HepG2 (cell line): ENCODE data around the gene ADAMTS16. TPM values are rescaled to one million over a fixed set of nuclear protein-coding genes. Genes with fewer than 3 reads are reported as not detected.

ENCODE experiments used
- ATAC-seq: fragments of 200-7000 bp; cut with Tn5 transposase; 3 replicates; pipeline ENCODE4 v1.9.1; 2020; ENCODE audit warnings: mild to moderate bottlenecking, moderate library complexity
- BruUV-seq: library from RNA; stranded (reverse); fragments of 400-500 nt; replicated peaks from 2 replicates; lab custom pipeline; 2021; lab: Mats Ljungman, UMichigan
- CTCF ChIA-PET: fragments of 300-600 bp; formaldehyde crosslinking; extraction: SDS; loops from one replicate; lab custom pipeline; 2021; ENCODE audit warnings: low total read pairs, inconsistent platforms, low intra/inter-chr PET ratio; lab: Yijun Ruan, JAX
- POLR2A ChIA-PET: fragments of 350-600 bp; sonication (Branson Sonifier 250); formaldehyde crosslinking; loops from one replicate; lab custom pipeline; 2020; ENCODE audit warnings: antibody characterized with exemption, inconsistent platforms; lab: Yijun Ruan, JAX
- DNase-seq: peaks from one replicate; pipeline ENCODE4 v3.0.0-alpha.2; 2015; ENCODE audit warnings: low spot score
- FAIRE-seq: peaks from 3 replicates; lab custom pipeline; 2011; peaks lifted over from hg19 to GRCh38; lab: Jason Lieb, UNC
- H2AFZ ChIP-seq: one replicate; pipeline ENCODE4 v1.6.1; 2011; ENCODE audit warnings: low read length, inconsistent platforms
- H3K27ac ChIP-seq: fragments of 300-600 bp; 3 replicates; pipeline ENCODE4 v1.8.0; 2011; ENCODE audit warnings: mixed run types, mild to moderate bottlenecking, mixed read lengths, low read length, inconsistent platforms; ENCODE audit not compliant: insufficient read depth; ENCODE audit errors: extremely low read length
- H3K27me3 ChIP-seq, 2 experiments: fragments of 200-600 bp in 1 of 2; 2 replicates in 1 of 2; 3 replicates in 1 of 2; pipeline versions ENCODE4 v1.6.0 to v1.8.0; 2011; ENCODE audit warnings: low read length in 2 of 2, mild to moderate bottlenecking in 2 of 2, moderate library complexity in 2 of 2, inconsistent platforms in 1 of 2; ENCODE audit not compliant: insufficient read depth in 2 of 2, control insufficient read depth in 1 of 2
- H3K36me3 ChIP-seq, 2 experiments: fragments of 200-600 bp in 1 of 2; replicated peaks in 1 of 2; 2 replicates in 1 of 2; 3 replicates in 1 of 2; pipeline versions ENCODE4 v1.5.1 to v1.8.0; 2011; ENCODE audit warnings: low read length in 2 of 2, inconsistent platforms in 1 of 2; ENCODE audit not compliant: insufficient read depth in 2 of 2, control insufficient read depth in 1 of 2
- H3K4me1 ChIP-seq: 2 replicates; pipeline ENCODE4 v1.5.1; 2012; ENCODE audit warnings: low read length, inconsistent platforms; ENCODE audit not compliant: insufficient read depth
- H3K4me2 ChIP-seq: 2 replicates; pipeline ENCODE4 v1.6.0; 2011; ENCODE audit warnings: low read depth, low read length, inconsistent platforms
- H3K4me3 ChIP-seq, 3 experiments: fragments of 200-600 bp in 1 of 3; sonication (generic), shearing (Covaris generic) in 1 of 3; replicated peaks in 1 of 3; 2 replicates each; pipeline ENCODE4 v1.5.1; 2011 to 2016; ENCODE audit warnings: low read length in 3 of 3, inconsistent platforms in 2 of 3, low read depth in 2 of 3, mild to moderate bottlenecking in 2 of 3, control low read depth in 1 of 3, mixed read lengths in 1 of 3; ENCODE audit not compliant: insufficient read depth in 1 of 3
- H3K79me2 ChIP-seq: one replicate; pipeline ENCODE4 v1.6.1; 2011; ENCODE audit warnings: low read length, inconsistent platforms; ENCODE audit not compliant: insufficient read depth
- H3K9ac ChIP-seq: 2 replicates; pipeline ENCODE4 v1.6.0; 2011; ENCODE audit warnings: mild to moderate bottlenecking, low read depth, low read length, inconsistent platforms; ENCODE audit not compliant: insufficient read depth
- H3K9me3 ChIP-seq: 2 replicates; pipeline ENCODE4 v1.5.1; 2012; ENCODE audit warnings: mild to moderate bottlenecking, low read length
- H4K20me1 ChIP-seq: 2 replicates; pipeline ENCODE4 v1.6.0; 2011; ENCODE audit warnings: inconsistent platforms, mild to moderate bottlenecking, low read length, moderate library complexity; ENCODE audit not compliant: insufficient read depth
- BRCA1 ChIP-seq: sonication (generic); formaldehyde crosslinking; IDR thresholded peaks from 2 replicates; pipeline ENCODE4 v1.4.0; 2020; ENCODE audit warnings: missing genetic modification reagents
- ELF3 ChIP-seq: IDR thresholded peaks from 2 replicates; pipeline ENCODE4 v1.6.1; 2016; ENCODE audit warnings: missing genetic modification reagents, missing compliant biosample characterization
- HMG20A ChIP-seq: IDR thresholded peaks from 2 replicates; pipeline ENCODE4 v1.6.1; 2016; ENCODE audit warnings: borderline replicate concordance
- IRF9 ChIP-seq: sonication (generic); formaldehyde crosslinking; IDR thresholded peaks from 2 replicates; pipeline ENCODE4 v1.8.0; 2022; ENCODE audit warnings: missing genetic modification reagents, mild to moderate bottlenecking, borderline replicate concordance
- NCOR1 ChIP-seq: fragments of 200-600 bp; sonication (generic); IDR thresholded peaks from 2 replicates; pipeline ENCODE4 v1.7.0; 2017; ENCODE audit warnings: antibody characterized with exemption, low read length, borderline replicate concordance
- NFE2 ChIP-seq: sonication (generic); formaldehyde crosslinking; IDR thresholded peaks from 2 replicates; pipeline ENCODE4 v1.4.0; 2020; ENCODE audit warnings: missing genetic modification reagents
- RBAK ChIP-seq: sonication (generic); formaldehyde crosslinking; IDR thresholded peaks from 2 replicates; pipeline ENCODE4 v1.5.1; 2020; ENCODE audit warnings: mild to moderate bottlenecking, missing genetic modification reagents
- RORA ChIP-seq: sonication (generic); formaldehyde crosslinking; IDR thresholded peaks from 2 replicates; pipeline ENCODE4 v1.5.0; 2020; ENCODE audit warnings: mild to moderate bottlenecking, missing genetic modification reagents, moderate library complexity
- SOX13 ChIP-seq, 3 experiments: fragments of 450-650 bp in 1 of 3; sonication (generic) in 1 of 3; formaldehyde crosslinking in 1 of 3; IDR thresholded peaks in 2 of 3; conservative IDR thresholded peaks in 1 of 3; 2 replicates each; pipeline versions ENCODE4 v1.5.0 to v1.6.1; 2016 to 2020; ENCODE audit warnings: antibody characterized with exemption in 1 of 3, mild to moderate bottlenecking in 1 of 3, missing compliant biosample characterization in 1 of 3, missing genetic modification reagents in 1 of 3, moderate library complexity in 1 of 3
- SP2 ChIP-seq: sonication (generic); formaldehyde crosslinking; IDR thresholded peaks from 2 replicates; pipeline ENCODE4 v1.5.1; 2020; ENCODE audit warnings: mild to moderate bottlenecking, missing genetic modification reagents
- TGIF2 ChIP-seq: IDR thresholded peaks from 2 replicates; pipeline ENCODE4 v1.6.1; 2016; ENCODE audit warnings: control low read depth, missing compliant biosample characterization
- ZFP37 ChIP-seq: sonication (generic); formaldehyde crosslinking; IDR thresholded peaks from 2 replicates; pipeline ENCODE4 v1.4.0; 2020; ENCODE audit warnings: missing genetic modification reagents, borderline replicate concordance
- ZNF430 ChIP-seq: sonication (generic); formaldehyde crosslinking; IDR thresholded peaks from 2 replicates; pipeline ENCODE4 v1.9.0; 2021; ENCODE audit warnings: mild to moderate bottlenecking, missing genetic modification reagents
- ZNF710 ChIP-seq: sonication (generic); formaldehyde crosslinking; IDR thresholded peaks from 2 replicates; pipeline ENCODE4 v1.5.0; 2020; ENCODE audit warnings: mild to moderate bottlenecking, missing genetic modification reagents, borderline replicate concordance
- WGBS: methylation state at CpG from one replicate; pipeline ENCODE4 v1.1.6; 2017; ENCODE audit warnings: low lambda C conversion rate; 5-methylcytosine and 5-hydroxymethylcytosine counted together
- in situ Hi-C: cut with HindIII; loops from 2 replicates; pipeline ENCODE4 v1.10.0; 2017; ENCODE audit warnings: low pct_unique_long_range_greater_than_20kb; ENCODE audit not compliant: extremely low pct_ligation_motif_present
- intact Hi-C: fragments of 100-400 bp; cut with micrococcal nuclease; formaldehyde crosslinking; loops from one replicate; pipeline ENCODE4 v1.10.0; 2022; ENCODE audit not compliant: unreplicated experiment
- polyA plus RNA-seq, 8 experiments: library from polyadenylated mRNA; depleted of rRNA in 3 of 8; stranded (reverse) in 7 of 8; unstranded in 1 of 8; fragments of >200 nt; fragmentation: Illumina TruSeq in 4 of 8; extraction: Trizol in 4 of 8; gene quantifications; 2 replicates each; pipeline versions ENCODE4 v1.2.1 to v1.2.3, GENCODE V29; 2011 to 2016; ENCODE audit warnings: low read depth in 4 of 8, missing spikeins in 1 of 8, mixed read lengths in 1 of 8; ENCODE audit not compliant: insufficient read depth in 1 of 8
- total RNA-seq, 5 experiments: library from RNA; depleted of rRNA; stranded (reverse); fragments of >200 nt; fragmentation: Illumina TruSeq; extraction: Trizol; gene quantifications; 2 replicates each; pipeline ENCODE4 v1.2.3, GENCODE V29; 2016; ENCODE audit warnings: low read depth in 1 of 5

ADAMTS16 gene
- total and polyA plus RNA-seq, 2 of the 13 experiments (the other 11 are each of a cell fraction or from before 2014, with no cell fraction given): 0.02 to 0.03 TPM

GRCh38 chr5:5134107-5134506 is 6.0 kb upstream of the ADAMTS16 start:
- Histone ChIP-seq H3K4me1 (peaks cover 24% of the 10 kb centered on the region), H3K4me2 (no peak overlapping the region), H4K20me1 (no peaks in the 10 kb centered on the region), H3K36me3 (no peaks in the 10 kb centered on the region), H3K27ac (no peak overlapping the region), H3K9me3 (peaks cover 7% of the 10 kb centered on the region; the same call in 1 of the 2 replicates), H3K9ac (no peak overlapping the region), H3K79me2 (no peaks in the 10 kb centered on the region), H3K27me3 (0 out of 5 replicates have a peak, but pooled peaks cover 0 to 2% of the 10 kb centered on the region in 2 experiments), H2AFZ (no peak overlapping the region), H3K4me3 (no peak overlapping the region)
- intact Hi-C loops: no loop called here
- CTCF ChIA-PET: no interaction called here
- TF ChIP-seq RBAK (CRISPR knock-in tag) (peak; percentile 93), RORA (CRISPR knock-in tag) (no peak)
- ATAC-seq (no peak), DNase-seq (no peak), FAIRE-seq (no peak)
- BruUV-seq: no TSS peak
- 91% methylated on average over 9 of the region's 9 CpGs for WGBS
- POLR2A ChIA-PET: no interaction called here
- in situ Hi-C loops: loop anchor here (10.0 to 25.0 kb wide), 2 partner anchors 259 to 278 kb away; partner anchors contain the start of gene ICE1

- POLR2A ChIA-PET: no interaction called here
- peak overlapping the region; percentile 50 for H3K4me2 ChIP-seq
- no TSS peak for BruUV-seq
- DNase-seq: peak; percentile 81
- H3K36me3 ChIP-seq: no peaks in the 10 kb centered on the region
- H3K27me3 ChIP-seq: peaks cover 0 to 8% of the 10 kb centered on the region in 2 experiments; a peak in 3 of 5 replicates
- H3K79me2 ChIP-seq: no peaks in the 10 kb centered on the region
- no peak overlapping the region for H2AFZ ChIP-seq
- peak; percentile 72 for FAIRE-seq
- peak overlapping the region; percentile 29 for H3K27ac ChIP-seq
- ATAC-seq: peak; percentile 83
- 6% methylated on average over 5 of the region's 8 CpGs for WGBS
- peaks cover 7% of the 10 kb centered on the region; the same call in 1 of the 2 replicates for H3K9me3 ChIP-seq
- H3K4me1 ChIP-seq: peaks cover 30% of the 10 kb centered on the region
- intact Hi-C loops (no loop called here), in situ Hi-C loops (loop anchor here (10.0 to 25.0 kb wide), 2 partner anchors 261 to 276 kb away; partner anchors contain the start of gene ICE1)
- no peak overlapping the region for H3K9ac ChIP-seq
- H4K20me1 ChIP-seq: no peaks in the 10 kb centered on the region
- peak overlapping the region in 1 of 3 experiments; percentile 23; a peak in 1 of 6 replicates for H3K4me3 ChIP-seq
- CTCF ChIA-PET: no interaction called here
- TF ChIP-seq HMG20A: peak; percentile 93
- TF ChIP-seq ELF3: peak; percentile 45; the same call in 1 of the 2 replicates
- TF ChIP-seq NFE2 (CRISPR knock-in tag): no peak
- TF ChIP-seq SP2 (CRISPR knock-in tag): no peak
- no peak for TF ChIP-seq TGIF2 (CRISPR knock-in tag)
- peak; percentile 78; the same call in 1 of the 2 replicates for TF ChIP-seq NCOR1
- peak; percentile 74 for TF ChIP-seq SOX13 (IDR thresholded peaks at IDR 0.05)
- peak in 1 of 2 experiments; percentile 80; a peak in 2 of 4 replicates for TF ChIP-seq SOX13 (CRISPR knock-in tag; conservative IDR thresholded peaks at IDR 0.05 in 1 of 2, IDR thresholded peaks at IDR 0.05 in 1 of 2)
- TF ChIP-seq IRF9 (CRISPR knock-in tag): no peak
- peak; percentile 32; the same call in 1 of the 2 replicates for TF ChIP-seq ZNF430 (CRISPR knock-in tag)
- no peak for TF ChIP-seq ZNF710 (CRISPR knock-in tag)
- TF ChIP-seq BRCA1 (CRISPR knock-in tag): 0 out of 2 replicates have a peak, but pooled peaks have one; percentile 27
- TF ChIP-seq ZFP37 (CRISPR knock-in tag): no peak
Measured at GRCh38 chr5:5135957-5136676, 4.0 kb upstream of the ADAMTS16 start.
